OCI-LY3 (cell line): ENCODE measurements around the gene SPDYE1.

Source experiments
- H2AFZ ChIP-seq: fragments of 200-600, 300-600 bp; shearing (Covaris generic); 2 replicates; pipeline ENCODE4 v1.6.0; 2014; ENCODE audit warnings: antibody characterized with exemption, low read depth, low read length
- H3K27ac ChIP-seq: fragments of 200-600, 300-600 bp; sonication (generic); 2 replicates; pipeline ENCODE4 v1.5.1; 2014; ENCODE audit warnings: mild to moderate bottlenecking, low read length, moderate library complexity, mixed read lengths
- H3K27me3 ChIP-seq: fragments of 200-600, 300-600 bp; sonication (generic); 2 replicates; pipeline ENCODE4 v1.6.1; 2014; ENCODE audit warnings: low read depth, low read length, mixed read lengths
- H3K36me3 ChIP-seq: fragments of 200-600, 300-600 bp; sonication (generic); replicated peaks from 2 replicates; pipeline ENCODE3; 2014; ENCODE audit warnings: low read depth, low read length, mixed read lengths
- H3K4me1 ChIP-seq: fragments of 300-600, 200-600 bp; sonication (generic); 2 replicates; pipeline ENCODE4 v1.6.1; 2014; ENCODE audit warnings: low read length, mixed read lengths
- H3K4me2 ChIP-seq: fragments of 200-600, 300-600 bp; sonication (generic); 2 replicates; pipeline ENCODE4 v1.6.1; 2014; ENCODE audit warnings: low read length, mixed read lengths
- H3K4me3 ChIP-seq: fragments of 300-600, 200-600 bp; sonication (generic); 2 replicates; pipeline ENCODE4 v1.5.1; 2014; ENCODE audit warnings: antibody characterized with exemption, mild to moderate bottlenecking, low read length, moderate library complexity
- H3K79me2 ChIP-seq: fragments of 300-600, 200-600 bp; shearing (Covaris generic); 2 replicates; pipeline ENCODE4 v1.6.1; 2014; ENCODE audit warnings: mild to moderate bottlenecking, low read length, mixed read lengths
- H3K9ac ChIP-seq: fragments of 300-600, 200-600 bp; shearing (Covaris generic); 2 replicates; pipeline ENCODE4 v1.6.0; 2014; ENCODE audit warnings: mild to moderate bottlenecking, low read length, moderate library complexity
- H3K9me3 ChIP-seq: fragments of 200-600, 300-600 bp; shearing (Covaris generic); 2 replicates; pipeline ENCODE4 v1.6.1; 2014; ENCODE audit warnings: low read length, mixed read lengths; ENCODE audit not compliant: insufficient read depth
- H4K20me1 ChIP-seq: fragments of 200-600, 300-600 bp; sonication (generic); 2 replicates; pipeline ENCODE4 v1.6.1; 2016; ENCODE audit warnings: low read length, mixed read lengths; ENCODE audit not compliant: insufficient read depth
- CTCF ChIP-seq: fragments of 200-600, 300-600 bp; sonication (generic); IDR thresholded peaks from 2 replicates; pipeline ENCODE4 v1.5.1; 2014; ENCODE audit warnings: antibody characterized with exemption, low read length, low read depth
- EZH2phosphoT487 ChIP-seq: fragments of 200-600 bp; shearing (Covaris generic); IDR thresholded peaks from 2 replicates; pipeline ENCODE4 v1.6.1; 2018; ENCODE audit warnings: antibody characterized with exemption, mixed run types, low read depth

Gene SPDYE1

GRCh38 chr7:44042221-44042620, 44.5 kb downstream of the SPDYE1 start:
- H3K9ac ChIP-seq = no peak overlapping the region
- H3K36me3 ChIP-seq = peaks cover 9% of the 10 kb centered on the region
- H3K9me3 ChIP-seq = no peaks in the 10 kb centered on the region
- no peak overlapping the region for H3K4me2 ChIP-seq
- no peaks in the 10 kb centered on the region for H3K27me3 ChIP-seq
- no peak overlapping the region for H3K4me3 ChIP-seq
- no peak overlapping the region for H3K27ac ChIP-seq
- H3K4me1 ChIP-seq = peaks cover 24% of the 10 kb centered on the region
- H4K20me1 ChIP-seq = peaks cover 17% of the 10 kb centered on the region
- H3K79me2 ChIP-seq = peaks cover 27% of the 10 kb centered on the region
- no peak overlapping the region for H2AFZ ChIP-seq
- TF ChIP-seq EZH2phosphoT487 (no peak), CTCF (no peak)

GRCh38 chr7:44043902-44044301, 46.2 kb downstream of the SPDYE1 start:
- no peaks in the 10 kb centered on the region for H3K9me3 ChIP-seq
- H4K20me1 ChIP-seq = peaks cover 30% of the 10 kb centered on the region
- peaks cover 28% of the 10 kb centered on the region for H3K4me1 ChIP-seq
- H3K9ac ChIP-seq = peak overlapping the region; percentile 92
- H3K27me3 ChIP-seq = no peaks in the 10 kb centered on the region
- peaks cover 44% of the 10 kb centered on the region for H3K79me2 ChIP-seq
- peak overlapping the region; percentile 94 for H3K4me3 ChIP-seq
- peak overlapping the region; percentile 55; the same call in 1 of the 2 replicates for H2AFZ ChIP-seq
- H3K27ac ChIP-seq = peak overlapping the region; percentile 32
- no peak for TF ChIP-seq EZH2phosphoT487
- no peak for TF ChIP-seq CTCF
- H3K4me2 ChIP-seq = peak overlapping the region; percentile 96
- H3K36me3 ChIP-seq = peaks cover 13% of the 10 kb centered on the region

GRCh38 chr7:44044315-44045225, 46.9 kb downstream of the SPDYE1 start, which contains the start of gene DBNL:
Gene DBNL, plus strand, starts transcription at chr7:44044702. Its CDS starts 36 bp downstream, at chr7:44044738.
- Histone ChIP-seq H3K4me3 (peak within 1 kb of the TSS; percentile 94), H2AFZ (peak within 1 kb of the TSS; percentile 55; the same call in 1 of the 2 replicates), H3K9ac (peak within 1 kb of the TSS; percentile 92), H3K4me2 (peak within 1 kb of the TSS; percentile 98), H3K36me3 (peaks cover 15% of the 10 kb centered on the region), H3K4me1 (peaks cover 28% of the 10 kb centered on the region), H3K9me3 (no peaks in the 10 kb centered on the region), H4K20me1 (peaks cover 34% of the 10 kb centered on the region), H3K27me3 (no peaks in the 10 kb centered on the region), H3K27ac (peak within 1 kb of the TSS; percentile 74), H3K79me2 (peaks cover 50% of the 10 kb centered on the region)
- TF ChIP-seq CTCF (no peak), EZH2phosphoT487 (no peak)

GRCh38 chr7:44045226-44046014, 47.7 kb downstream of the SPDYE1 start:
- Histone ChIP-seq H4K20me1 (peaks cover 40% of the 10 kb centered on the region), H3K4me3 (peak overlapping the region; percentile 94), H3K4me1 (peaks cover 28% of the 10 kb centered on the region), H3K9me3 (no peaks in the 10 kb centered on the region), H3K79me2 (peaks cover 55% of the 10 kb centered on the region), H3K36me3 (peaks cover 23% of the 10 kb centered on the region), H3K9ac (peak overlapping the region; percentile 92), H3K27ac (peak overlapping the region; percentile 74), H3K27me3 (no peaks in the 10 kb centered on the region), H2AFZ (no peak overlapping the region), H3K4me2 (peak overlapping the region; percentile 98)
- TF ChIP-seq EZH2phosphoT487 = no peak
- TF ChIP-seq CTCF = no peak
